OCI-LY7 (cell line): ENCODE measurements around the gene CSNK2A1.

Experiments used
- EZH2phosphoT487 ChIP-seq: fragments of 200-600 bp; sonication (generic); IDR thresholded peaks from 2 replicates; pipeline ENCODE4 v1.6.1; 2018; ENCODE audit warnings: low read depth, borderline replicate concordance, mild to moderate bottlenecking, mixed run types, antibody characterized with exemption, low read length, moderate library complexity, mixed read lengths
- TF ChIP-seq, protein P1 (sequence below): fragments of 200-600 bp; sonication (generic); conservative IDR thresholded peaks from 2 replicates; pipeline ENCODE4 v1.5.1; 2014; ENCODE audit warnings: mild to moderate bottlenecking, antibody characterized with exemption, low read length, moderate library complexity, mixed read lengths

DNA sequence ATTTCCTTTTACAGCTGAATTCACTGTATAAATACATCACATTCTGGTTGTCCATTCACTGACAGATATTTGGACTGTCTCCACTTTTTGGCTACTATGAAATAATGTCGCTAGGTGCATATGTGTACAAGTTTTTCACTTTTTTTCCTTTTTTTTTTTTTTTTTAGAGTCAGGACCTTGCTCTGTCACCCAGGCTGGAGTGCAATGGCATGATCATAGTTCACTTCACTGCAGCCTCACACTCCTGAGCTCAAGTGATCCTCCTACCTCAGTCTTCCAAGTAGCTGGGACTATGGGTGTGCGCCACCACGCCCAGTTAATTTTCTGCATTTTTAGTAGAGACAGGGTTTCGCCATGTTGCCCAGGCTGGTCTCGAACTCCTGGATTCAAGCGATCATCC lies 13.3 kb downstream of the CSNK2A1 start:
- TF ChIP-seq, protein P1, sequence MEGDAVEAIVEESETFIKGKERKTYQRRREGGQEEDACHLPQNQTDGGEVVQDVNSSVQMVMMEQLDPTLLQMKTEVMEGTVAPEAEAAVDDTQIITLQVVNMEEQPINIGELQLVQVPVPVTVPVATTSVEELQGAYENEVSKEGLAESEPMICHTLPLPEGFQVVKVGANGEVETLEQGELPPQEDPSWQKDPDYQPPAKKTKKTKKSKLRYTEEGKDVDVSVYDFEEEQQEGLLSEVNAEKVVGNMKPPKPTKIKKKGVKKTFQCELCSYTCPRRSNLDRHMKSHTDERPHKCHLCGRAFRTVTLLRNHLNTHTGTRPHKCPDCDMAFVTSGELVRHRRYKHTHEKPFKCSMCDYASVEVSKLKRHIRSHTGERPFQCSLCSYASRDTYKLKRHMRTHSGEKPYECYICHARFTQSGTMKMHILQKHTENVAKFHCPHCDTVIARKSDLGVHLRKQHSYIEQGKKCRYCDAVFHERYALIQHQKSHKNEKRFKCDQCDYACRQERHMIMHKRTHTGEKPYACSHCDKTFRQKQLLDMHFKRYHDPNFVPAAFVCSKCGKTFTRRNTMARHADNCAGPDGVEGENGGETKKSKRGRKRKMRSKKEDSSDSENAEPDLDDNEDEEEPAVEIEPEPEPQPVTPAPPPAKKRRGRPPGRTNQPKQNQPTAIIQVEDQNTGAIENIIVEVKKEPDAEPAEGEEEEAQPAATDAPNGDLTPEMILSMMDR, result no peak
- no peak for TF ChIP-seq EZH2phosphoT487
